HG02981 (cell line): ENCODE data around the gene ACSL6.

Experiments used
- ATAC-seq: cut with Tn5 transposase; IDR thresholded peaks from one replicate; pipeline ENCODE4 v1.9.1; 2021; ENCODE audit warnings: mild to moderate bottlenecking, moderate library complexity; ENCODE audit not compliant: unreplicated experiment

The ACSL6 gene, protein sequence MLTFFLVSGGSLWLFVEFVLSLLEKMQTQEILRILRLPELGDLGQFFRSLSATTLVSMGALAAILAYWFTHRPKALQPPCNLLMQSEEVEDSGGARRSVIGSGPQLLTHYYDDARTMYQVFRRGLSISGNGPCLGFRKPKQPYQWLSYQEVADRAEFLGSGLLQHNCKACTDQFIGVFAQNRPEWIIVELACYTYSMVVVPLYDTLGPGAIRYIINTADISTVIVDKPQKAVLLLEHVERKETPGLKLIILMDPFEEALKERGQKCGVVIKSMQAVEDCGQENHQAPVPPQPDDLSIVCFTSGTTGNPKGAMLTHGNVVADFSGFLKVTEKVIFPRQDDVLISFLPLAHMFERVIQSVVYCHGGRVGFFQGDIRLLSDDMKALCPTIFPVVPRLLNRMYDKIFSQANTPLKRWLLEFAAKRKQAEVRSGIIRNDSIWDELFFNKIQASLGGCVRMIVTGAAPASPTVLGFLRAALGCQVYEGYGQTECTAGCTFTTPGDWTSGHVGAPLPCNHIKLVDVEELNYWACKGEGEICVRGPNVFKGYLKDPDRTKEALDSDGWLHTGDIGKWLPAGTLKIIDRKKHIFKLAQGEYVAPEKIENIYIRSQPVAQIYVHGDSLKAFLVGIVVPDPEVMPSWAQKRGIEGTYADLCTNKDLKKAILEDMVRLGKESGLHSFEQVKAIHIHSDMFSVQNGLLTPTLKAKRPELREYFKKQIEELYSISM

DNA sequence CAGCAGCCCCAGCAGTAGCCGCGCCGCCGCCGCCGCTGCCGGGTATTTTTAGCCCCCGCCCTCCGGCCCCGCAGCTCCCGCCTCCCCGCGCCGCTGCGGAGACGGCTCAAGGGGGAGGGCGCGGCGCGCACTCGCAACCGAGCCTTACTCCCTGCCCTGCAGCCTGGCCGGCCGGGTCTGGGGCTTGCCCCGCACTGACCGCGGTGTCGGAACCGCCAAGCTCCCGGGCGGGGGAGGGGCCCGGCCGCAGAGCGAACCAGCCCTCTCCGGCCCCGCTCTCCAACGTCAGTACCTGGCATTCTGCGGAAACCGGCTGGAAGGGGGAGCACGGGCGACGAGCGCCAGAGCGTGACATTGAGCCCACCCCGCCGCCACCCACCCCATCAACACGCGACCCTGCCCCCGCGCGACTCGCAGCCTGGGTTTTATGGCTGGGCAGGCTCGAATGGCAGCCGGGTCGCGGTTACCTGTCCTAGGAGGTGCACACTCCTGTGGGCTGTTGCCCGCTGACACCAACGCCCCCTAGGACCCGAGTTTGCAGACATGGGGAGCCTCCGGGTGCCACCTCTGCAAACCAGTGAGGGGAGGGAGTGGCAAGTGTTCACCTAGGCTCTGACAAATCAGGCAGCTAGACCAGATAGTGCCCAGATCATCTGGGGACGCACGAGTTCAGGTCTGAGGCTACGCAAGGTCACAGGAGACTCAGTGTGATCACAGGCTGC is at the start of gene ACSL6:
Gene ACSL6 (minus strand): TSS at position 37 of the 722 bp plus-strand sequence. CDS start 105 bp downstream, outside the sequence.
- no peak for ATAC-seq

DNA sequence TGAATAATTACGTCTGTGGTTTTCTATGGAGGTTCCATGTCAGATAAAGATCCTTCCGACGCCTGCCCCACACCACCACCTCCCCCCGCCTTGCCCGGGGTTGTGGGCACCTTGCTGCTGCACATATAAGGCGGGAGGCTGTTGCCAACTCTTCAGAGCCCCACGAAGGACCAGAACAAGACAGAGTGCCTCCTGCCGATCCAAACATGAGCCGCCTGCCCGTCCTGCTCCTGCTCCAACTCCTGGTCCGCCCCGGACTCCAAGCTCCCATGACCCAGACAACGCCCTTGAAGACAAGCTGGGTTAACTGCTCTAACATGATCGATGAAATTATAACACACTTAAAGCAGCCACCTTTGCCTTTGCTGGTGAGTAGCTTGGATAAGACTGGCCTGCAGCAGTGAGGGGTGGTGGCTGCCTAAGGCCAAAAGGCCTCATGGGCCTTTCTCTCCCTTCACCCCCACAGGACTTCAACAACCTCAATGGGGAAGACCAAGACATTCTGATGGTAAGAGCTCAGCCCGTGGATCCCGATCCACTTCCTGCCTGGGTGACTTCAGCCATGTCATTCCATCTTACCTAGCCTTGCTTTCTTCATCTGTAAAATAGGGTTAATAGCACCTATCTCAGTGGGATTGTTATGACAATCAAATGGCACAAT is 49.2 kb upstream of the ACSL6 start, which contains the start of gene IL3:
Gene IL3 (plus strand): TSS at position 155 of the 661 bp plus-strand sequence. CDS start 52 bp downstream, at position 207.
- no peak for ATAC-seq

DNA sequence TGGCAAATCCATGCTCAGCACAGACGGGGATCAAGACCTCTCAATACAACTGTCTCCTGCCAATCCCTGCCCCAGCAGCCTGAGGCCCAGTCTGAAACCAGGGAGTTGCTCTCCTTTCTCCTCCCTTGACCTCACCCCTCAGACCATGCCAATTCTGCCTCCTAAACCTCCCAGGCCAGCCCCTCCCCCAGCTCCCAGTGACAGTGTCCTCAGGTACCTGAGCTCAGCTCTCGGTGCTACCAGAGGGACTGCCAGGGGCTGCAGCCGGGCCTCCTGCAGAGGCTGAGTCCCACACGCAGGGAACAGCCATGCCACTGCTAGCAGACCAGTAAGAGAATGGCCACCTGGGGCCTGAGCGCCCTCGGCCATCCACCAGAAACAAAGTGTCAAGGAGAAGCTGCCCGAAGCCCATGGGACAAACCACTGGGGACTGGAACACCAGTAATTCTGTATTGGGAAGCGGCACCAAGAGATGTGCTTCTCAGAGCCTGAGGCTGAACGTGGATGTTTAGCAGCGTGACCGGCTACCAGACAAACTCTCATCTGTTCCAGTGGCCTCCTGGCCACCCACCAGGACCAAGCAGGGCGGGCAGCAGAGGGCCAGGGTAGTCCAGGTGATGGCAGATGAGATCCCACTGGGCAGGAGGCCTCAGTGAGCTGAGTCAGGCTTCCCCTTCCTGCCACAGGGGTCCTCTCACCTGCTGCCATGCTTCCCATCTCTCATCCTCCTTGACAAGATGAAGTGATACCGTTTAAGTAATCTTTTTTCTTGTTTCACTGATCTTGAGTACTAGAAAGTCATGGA is 48.4 kb upstream of the ACSL6 start:
- ATAC-seq, result no peak

DNA sequence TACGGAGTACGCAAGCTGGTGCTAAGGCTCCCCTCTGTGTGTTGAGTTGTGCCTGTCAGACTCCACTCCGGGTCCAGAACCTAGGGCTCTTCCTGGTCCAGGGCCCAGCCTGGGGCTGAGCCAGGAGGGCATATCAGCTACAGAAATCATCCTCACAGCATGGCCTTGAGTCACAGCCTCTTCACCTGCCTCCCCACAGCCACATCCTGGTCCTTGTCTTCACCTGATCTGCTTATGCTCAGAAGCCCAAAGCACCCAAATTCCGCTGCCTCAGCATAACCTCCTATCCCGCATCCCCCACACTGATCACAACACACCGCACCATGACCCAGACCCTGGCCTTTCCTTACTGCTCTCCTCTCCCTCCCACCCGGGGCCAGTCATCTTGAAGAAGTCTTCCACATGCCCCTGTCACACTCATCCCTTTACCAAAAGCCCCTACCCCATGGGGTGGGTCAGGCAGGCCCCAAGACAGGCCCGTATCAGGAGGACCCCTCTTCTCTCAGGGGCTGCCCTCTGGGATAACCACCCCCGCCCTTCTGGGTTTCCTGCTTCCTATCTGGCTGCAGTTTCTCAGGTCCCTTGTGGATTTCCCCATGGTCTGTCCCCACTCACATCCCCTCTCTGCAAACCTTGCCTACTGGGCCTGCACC is 47.7 kb upstream of the ACSL6 start:
- no peak for ATAC-seq

DNA sequence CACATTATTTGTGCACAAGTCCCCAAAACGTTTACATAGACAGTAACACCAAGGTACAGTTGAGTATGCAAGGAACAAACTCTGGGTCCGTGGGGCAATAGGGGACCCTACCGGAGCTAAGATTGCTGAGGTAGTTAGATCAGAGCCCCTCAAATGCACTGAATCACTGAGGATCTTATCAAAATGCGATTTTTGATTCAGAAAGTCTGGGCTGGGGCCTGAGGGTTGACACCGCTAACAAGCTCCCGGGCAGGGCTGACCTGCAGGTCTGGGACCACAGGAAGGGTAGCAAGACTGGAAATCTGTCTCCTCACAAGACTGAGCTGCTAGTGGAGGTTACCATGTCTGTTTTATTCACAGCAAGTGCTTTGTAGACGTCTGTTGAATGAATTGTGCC is 47.2 kb upstream of the ACSL6 start:
- no peak for ATAC-seq

DNA sequence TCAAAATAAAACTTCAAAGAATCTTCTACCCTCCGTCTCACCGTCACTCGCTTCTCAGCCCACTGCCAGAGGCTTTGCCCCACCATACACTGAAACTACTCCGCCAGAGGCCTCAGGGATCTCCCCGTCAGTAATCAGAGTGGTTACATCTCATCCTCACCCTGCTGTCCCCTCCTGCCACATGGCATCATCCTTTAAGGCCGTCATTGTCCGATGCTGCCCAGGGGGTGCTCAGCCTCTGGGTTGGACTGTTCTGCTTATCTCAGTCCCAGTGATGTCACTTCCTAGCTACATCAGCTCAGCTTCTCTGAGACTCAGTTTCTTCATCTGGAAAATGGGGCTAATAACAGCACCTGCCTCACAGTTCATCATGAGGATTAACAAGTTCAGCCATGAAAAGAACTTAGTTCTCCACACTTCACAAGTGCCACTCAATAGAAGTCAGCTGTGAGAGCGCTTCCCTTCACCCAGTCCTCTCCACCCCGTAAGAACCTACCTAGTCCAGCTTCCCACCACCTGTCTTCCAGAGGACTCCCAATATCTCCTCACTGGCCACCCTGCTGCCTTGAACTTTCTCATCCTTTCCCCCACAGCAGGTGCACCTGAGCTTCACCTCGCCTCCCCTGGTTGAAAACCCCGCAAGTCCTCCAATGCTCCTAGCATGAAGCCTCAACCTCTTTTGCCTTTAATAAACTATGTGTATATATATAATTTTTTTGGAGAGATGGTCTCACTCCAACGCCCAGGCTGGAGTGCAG is 46.2 kb upstream of the ACSL6 start:
- no peak for ATAC-seq

DNA sequence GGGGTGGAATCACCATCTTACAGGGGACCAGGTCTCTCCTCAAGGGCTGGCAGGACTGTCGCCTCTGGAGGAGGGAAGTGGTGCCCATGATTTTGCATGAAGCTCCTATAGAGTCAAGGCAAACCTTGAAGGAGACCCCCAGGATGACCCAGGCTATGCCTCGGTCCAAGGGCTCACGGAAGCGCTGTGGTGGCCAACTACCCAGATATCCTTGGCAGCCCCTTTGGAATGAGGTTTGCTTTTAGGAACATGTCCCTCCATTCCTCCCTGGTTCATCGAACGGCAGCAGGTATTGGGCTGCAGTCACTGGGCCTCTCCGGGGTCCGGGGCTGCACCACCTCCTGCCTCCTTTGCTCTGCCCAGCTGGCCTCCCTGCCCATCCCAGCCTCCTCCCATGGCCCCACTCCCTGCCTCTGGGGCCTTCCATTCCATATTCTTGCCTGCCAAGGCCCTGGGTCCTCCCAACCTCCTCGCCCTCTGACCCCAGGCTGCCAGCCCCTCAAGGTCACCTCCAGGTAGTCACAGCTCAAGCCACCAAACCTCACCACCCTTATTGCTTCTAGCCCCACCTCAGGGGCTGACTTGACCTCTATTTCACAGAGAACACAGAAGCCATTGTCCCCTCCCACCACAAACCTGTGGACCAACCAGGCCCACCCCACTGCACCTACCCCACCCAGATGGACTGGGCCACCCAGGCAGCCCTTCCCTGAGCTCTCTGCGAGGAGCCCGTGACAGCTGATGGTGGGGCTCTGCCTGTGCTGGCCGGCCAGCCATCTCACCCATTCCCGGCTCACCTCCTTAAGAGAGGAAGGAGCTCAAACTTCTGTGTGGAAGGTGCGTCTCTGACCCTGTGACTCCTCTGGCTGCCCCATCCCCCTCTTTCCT is 45.4 kb upstream of the ACSL6 start:
- no peak for ATAC-seq

DNA sequence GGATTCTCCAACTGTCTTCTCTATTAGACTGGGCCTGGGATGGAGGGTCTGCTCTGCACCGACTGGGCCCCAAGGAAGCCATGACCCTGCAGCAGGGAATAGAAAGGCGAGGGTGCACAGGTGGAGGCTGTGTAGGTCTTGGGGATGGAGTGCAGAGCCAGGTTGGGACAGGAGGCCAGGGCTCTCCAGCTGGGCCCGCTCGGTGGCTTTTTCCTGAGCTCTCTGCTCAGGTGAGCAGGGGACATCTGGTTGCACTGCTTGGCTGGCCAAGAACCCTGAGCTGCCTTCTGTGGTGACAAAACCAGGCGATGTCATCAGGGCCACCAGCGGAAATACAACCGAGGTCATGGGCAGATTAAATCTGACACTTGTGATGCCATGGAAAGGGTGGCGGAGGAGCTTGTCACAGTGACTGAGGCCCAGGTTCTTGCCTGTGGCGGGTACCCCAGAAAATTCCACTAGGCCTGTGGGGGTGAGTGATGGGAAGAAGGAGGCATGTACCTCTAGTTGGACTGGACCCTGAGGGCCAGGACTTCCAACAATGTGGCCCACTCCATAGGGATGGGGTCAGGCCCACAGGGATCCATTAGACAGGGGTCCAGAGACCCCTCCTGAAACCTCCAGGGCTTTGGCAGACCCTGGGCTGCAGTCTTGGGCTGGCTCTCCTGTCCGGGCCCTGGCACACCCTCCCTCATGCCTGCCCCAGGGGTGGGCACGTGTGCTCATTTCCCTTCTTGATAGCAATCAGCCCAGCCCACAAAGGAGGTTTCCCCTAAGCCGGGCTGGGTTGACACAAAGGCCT is 44.6 kb upstream of the ACSL6 start:
- no peak for ATAC-seq

DNA sequence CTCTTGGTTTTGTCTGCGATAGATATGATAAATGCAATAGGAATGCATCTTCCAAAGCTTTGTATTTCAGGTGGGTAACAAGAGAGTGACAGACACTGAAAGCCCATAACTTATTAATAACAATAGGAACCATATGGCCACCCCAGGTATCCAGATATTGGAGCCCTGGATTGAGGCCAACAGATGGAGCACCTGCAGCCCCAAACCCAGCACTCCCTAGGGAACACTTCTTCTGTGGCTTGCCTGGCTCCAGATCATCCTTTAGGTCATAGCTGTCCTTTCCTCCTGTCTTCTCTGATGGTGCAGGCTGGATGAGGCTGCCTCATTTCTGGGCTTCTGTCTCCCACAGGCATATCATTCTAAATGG is 44.0 kb upstream of the ACSL6 start:
- no peak for ATAC-seq

DNA sequence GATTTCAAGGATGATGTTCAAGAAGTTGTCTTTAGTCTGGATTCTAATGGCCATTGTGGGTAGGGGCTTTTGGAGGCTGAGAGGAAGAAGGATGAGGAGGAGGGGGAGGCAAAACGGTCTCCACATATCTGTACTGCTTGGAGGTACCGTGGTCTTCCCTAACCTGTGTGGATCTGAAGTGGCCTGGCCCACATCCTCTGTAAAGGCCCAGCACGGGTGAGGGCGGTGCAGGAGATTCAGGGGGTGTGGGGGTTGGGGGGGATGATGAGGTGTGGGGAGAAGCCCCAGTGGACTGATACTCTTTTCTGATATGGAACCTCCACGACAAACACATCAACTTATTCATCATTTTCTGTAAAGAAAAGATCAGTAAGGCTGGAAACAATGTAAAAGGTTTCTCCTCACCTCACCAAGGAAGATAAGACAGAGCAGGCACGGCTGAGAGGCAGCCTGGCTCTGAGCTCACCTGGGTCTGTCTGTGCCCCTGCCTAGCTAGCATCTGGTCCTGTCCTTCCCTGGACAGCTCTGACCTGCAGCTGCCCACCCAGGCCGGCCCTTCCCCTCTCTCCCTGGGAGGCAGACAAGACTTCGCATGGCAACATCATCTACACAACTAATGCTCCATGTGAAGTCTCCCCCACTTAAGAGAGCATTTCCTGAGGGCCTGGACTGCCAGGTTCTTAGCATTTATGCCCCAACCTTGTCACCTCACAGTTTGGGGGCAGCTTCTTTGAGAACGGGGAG is 43.4 kb upstream of the ACSL6 start:
- no peak for ATAC-seq

DNA sequence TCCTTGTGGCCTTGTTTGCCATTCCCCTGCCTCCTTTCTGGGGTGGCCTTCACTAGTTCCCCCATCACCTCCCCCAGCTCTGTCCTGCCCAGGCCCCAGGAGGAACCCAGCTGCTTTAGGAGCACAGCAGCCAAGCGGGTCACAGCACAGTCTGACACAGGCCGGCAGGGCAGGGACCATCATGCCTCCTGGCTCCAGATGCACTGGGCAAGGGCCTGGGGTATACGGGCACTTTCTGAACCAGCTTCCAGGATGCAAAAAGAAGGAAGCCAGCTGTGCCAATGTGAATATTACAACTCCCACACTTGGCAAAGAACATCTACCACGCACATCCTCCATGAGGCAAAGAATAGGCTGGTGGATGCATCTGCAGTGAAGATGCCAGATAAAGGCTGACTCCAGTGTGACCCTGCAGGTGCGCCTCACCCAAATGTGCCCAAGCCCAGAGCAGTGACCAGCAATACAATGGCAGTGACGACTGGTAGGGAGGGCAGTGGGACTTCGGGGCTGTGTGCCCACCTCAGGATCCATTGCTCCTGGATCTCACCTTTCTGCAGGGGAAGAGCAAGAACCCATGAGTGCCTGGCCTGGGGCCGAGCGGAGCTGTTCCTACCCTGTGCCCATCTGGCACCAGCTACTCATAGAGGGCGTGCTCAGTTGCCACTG is 42.7 kb upstream of the ACSL6 start:
- ATAC-seq, result no peak

DNA sequence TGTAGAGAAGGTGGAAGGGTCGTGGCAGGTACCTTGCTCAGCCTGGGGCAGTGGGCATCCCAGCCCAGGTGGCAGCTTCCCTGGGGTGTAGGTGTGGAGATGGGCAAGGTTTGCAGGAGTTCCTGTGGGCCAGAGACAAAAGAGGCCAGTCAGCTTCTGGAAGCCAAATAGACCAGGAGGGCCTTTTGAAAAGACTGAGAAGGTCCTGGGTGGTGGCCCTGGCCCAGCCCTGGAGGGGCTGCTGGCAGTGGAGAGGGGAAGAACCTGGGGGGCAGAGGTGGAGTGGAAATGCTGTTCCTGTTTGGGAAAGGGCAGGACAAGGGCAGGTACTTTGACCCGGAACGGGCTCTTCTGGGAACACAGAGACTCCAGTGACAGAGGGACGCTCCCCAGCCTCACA is 42.0 kb upstream of the ACSL6 start:
- ATAC-seq, result no peak

DNA sequence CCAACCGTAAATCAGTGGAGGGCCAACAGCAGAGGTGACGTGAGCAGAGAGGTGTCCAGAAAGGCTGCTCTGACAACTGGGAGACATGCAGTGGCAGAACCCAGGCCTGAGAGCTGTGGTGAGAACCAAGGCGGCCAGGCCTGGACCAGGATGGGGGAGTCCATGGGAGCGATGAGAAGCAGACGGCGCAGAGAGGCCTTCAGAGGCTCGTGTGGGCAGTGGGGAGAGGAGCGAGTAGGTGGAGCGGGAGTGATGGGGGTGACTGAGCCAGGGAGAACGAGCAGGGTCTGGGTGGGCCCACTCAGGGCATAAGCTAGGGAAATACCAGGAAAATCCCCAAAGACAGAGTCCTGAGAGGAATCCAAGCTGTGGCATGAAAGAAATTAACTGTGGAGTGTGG is 41.1 kb upstream of the ACSL6 start:
- no peak for ATAC-seq

DNA sequence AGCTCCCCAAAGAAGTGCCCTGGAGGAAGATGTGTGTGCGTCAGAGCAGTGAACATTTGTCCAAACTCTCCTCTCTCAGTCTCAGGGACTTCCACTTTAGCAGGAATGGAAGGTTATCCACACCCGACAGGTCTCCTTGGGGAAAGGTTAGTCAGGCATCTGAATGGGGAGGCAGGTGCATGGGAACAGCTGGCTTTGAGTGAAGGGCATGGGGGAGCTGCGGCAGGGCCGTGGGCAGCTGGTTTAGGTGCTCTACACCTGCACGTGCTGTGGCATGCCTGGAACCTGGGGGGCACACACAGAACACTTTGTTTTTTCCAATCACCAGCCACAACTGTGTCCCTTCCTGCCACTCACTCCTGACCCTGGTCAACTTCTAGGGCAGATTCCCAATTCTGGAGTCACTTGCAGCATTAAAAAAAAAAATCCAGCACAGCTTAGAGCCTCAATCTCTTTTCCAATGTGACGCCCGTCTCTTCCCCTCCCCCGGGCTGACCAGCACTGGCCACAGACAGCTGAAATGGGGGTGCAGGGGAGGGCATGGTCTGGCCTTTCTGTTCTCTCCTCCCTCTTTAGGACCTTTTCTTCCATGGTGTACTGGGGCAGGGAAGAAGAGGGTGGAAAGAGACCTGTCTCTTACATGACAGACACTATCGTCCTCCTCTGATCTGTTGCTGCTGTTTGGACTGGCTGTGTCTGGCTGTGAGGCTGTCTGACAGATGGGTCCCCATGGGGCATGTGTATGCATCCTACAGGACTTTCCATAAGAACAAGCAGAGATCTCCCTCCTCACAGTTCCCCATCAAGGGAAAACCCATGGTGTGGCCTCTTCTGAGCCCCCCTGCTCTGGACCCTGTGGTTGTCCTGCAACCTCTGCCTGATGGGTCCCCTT is 39.4 kb upstream of the ACSL6 start:
- ATAC-seq, result no peak

DNA sequence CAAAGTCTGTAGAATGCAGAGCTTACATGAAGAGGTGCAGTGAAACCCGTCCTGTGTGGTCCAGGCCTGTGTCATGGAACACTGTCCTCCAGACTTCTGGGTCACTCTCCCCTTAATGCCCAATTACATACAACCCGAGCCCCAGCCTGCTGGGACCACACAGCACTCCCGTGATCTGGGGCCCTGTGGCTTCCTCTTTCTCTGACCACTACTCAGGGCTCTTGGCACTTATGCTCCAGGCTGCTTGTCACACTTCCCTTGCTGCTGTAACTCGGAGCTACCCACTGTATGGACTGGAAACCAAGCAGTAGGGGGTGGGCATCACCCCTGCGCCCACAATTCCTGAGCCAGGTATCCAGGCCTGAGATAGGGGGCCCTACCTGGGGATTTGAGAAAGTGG is 38.7 kb upstream of the ACSL6 start:
- no peak for ATAC-seq
